ENCODE data around the gene PCED1B.
"Not testable (repeated sequence)": the region's sequence is repeated elsewhere in the genome, so short reads cannot be mapped to it uniquely, and the experiment has no call there.

PCED1B gene

DNA sequence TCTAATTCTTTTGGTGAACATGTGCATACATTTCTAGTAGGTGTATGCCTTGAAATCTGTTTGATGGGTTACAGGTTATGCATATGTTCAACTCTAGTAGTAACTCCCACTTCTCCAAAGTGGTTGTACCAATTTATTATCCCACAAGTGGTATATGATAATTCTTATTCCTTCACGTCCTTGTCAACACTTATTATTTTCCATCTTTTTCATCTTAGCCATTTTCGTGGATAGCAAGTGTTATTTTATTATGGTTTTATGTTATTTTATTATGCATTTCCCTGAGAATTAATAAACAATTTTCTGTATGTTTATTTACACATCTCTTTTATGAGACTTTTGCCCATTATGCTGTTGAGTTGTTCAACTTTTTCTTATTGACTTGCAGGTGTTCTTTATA is 11.6 kb downstream of the PCED1B start:
- no peak for DNase-seq

DNA sequence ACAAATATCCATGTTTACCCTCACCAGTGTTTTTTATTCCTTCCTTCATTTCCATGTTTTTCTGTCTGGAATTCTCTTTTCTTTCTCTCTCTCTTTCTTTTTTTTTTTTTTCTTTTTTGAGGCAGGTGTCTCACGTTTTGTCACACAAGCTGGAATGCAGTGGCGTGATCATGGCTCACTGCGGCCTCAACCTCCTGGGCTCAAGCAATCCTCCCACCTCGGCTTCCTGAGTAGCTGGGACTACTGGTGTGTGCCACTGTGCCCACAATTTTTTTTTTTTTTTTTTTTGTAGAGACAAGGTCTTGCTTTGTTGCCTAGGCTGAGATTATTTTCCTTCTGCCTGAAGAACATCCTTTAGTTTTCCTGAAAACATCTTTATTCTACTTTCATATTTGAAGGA is 15.4 kb downstream of the PCED1B start:
- peak; percentile 75 for DNase-seq

DNA sequence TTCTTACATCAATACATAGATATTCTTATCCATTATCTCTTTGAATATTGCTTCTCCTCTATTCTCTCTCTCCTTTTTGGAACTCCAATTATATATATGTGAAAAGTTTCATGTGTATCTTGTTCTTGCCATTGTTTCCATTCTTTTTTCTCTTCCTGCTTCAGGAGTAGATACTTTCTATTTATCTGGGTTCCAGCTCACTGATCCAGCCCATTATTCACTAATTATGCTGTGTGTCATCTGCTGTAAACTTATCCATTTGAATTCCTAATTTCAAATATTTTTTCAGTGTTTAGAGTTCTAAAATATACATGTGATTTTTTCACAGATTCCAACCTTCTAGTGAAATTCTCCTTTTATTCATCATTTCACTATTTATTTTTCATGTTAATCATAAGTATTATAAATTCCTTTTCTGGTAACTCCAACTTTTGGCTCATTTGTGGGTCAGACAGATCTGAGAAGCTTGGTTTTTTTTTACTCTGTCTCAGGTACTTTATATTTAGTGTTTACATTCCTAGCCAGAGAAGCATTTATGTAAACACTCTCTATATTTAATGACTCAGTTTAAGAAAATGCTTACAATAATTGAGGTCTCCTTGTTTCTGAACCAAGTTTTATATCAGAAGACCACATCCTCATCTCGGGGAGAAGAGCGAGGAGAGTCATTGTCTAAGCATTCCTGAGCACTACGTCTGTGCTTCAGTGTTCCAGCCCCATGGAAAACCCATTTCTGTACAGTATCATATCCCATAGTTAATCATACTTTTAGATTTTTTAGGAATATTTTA is 16.2 kb downstream of the PCED1B start:
- peak; percentile 98 for DNase-seq

DNA sequence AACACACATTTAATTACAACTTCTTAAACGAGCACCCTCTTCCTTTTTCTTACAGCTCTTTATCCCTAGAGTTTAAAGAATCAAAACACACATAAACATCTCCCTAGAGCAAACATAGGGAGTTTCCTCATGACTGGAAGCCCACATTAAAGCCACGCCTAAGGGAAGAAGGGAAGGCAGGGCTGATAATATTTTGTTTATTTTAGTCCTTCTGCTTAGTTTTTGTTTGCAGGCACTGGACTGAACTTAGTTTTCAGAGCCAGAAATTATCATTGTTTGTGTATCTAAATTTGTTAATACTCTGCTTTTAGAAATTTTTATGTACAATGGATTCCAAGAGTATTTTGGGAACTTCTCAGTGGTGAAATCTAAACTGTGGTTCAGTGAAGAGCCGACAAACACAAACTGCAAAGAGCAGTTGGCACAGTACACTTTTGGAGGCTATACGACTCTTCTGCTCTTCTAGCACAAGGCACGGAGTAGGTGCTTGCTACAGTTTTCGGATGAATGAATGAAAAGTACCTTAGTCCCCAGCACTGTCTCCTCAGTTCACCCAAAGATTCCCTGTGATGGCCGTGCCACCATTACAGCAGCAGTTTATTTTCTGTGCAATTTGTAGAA is 18.0 kb downstream of the PCED1B start:
- peak; percentile 10 for DNase-seq

DNA sequence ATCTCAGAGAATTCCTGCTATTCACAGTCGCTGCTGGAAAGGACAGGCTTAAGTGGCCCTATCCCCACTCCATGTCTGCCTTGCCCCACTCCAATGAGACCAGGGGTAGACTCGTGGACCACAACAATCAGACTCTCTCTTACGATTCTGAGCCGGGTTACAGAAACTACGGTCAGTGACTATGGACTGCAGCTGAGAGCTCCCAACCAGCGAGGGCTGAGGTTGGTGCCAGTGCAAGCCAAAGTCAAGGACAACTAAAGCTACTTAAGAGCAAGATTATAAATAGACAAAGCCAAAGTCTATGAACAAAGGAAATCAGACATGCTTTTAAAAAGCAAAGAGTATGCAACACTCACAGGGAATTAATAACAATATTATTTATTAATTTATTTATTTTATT is 18.7 kb downstream of the PCED1B start:
- DNase-seq, result no peak

DNA sequence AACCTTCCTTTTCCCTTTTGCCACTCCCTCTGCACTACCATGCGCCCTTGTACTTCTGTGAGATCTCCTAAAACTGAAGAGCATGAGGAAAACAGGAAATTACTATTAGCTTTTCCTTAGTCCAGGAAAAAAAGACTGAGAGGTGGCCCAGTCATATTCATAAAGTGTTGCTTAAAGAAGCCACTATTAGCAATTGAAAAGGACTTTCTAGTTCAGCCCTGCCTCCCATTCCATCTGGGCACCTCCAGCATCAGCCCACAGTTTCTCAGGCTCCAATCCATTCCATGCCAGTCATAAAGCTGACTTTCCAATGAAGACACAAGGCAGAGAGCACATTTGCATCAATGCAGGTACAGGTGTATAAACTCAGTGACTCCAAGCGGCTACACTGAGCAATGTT is 20.2 kb downstream of the PCED1B start:
- no peak for DNase-seq

DNA sequence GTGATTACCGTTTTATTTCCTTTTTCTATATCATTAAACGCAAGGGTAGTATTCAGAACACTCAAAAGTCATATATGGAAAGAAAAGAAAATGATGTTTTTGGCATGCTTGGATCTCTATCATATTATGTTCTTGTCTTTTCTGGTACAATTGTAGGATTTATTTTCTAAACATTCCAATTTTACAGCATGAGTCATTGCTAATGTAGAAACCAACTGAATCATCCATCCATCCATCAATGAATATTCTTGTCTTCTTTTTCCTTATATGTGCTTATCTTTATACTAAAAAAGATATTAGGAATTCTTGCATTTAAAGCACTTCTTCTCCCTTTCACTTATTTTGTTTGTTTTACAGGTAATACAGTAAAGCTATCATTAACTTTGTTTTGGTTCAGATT is 20.7 kb downstream of the PCED1B start:
- DNase-seq, result peak; percentile 41

DNA sequence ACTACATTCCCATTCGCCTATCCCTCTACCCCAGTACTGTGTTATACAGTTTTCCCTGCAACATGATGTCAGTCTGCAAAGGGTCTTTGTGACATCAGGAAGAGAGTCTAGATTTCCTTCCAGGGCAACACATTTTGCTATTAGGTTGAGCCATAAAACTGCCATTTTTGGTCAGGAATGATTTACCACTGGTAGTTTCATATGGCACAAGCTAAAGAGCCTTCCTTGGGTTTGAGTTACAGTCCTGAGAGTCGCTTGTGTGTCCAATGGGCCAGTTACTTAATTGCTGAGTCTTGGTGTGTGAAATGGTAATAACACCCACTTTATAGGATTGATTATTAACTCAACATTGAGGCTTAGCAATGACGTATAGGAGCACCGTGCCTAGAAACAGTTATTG is 23.0 kb downstream of the PCED1B start:
- no peak for DNase-seq

DNA sequence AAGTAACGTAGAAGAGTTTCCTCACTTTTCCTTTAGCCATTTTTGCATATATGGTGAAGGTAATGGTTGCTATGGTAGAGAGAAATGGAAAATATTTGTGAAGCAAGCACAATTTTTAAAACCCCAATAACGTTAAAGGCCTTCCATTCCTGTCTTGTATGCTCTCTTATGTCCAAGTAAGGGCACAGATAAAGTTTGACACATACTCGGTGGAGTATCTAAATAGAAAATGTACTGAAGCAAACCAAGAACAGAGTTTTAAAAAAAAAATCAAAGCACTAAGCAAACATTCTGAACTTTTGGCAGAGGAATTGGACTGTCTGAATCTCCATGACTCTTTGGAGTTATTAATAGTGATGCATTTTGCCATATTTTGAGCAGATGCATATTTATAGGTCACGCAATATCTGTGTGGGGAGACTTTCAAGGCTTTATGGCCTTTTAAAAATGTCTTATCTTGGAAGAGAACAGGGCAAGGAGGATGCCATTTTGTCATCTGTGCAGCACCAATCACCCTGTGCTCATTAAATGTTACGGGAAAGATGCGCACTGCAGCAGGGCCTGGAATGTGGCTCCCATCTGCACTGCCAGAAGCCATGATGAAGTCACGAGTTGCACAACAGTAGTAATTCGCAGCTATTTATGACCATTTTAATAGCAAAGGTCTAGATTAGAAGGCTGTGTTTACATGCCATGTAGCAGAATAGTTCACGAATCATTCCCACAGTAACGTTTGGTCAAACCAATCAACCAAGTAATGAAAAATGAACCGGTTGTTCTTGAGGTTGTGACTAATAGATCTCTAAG is 23.6 kb downstream of the PCED1B start:
- DNase-seq, result peak; percentile 78

DNA sequence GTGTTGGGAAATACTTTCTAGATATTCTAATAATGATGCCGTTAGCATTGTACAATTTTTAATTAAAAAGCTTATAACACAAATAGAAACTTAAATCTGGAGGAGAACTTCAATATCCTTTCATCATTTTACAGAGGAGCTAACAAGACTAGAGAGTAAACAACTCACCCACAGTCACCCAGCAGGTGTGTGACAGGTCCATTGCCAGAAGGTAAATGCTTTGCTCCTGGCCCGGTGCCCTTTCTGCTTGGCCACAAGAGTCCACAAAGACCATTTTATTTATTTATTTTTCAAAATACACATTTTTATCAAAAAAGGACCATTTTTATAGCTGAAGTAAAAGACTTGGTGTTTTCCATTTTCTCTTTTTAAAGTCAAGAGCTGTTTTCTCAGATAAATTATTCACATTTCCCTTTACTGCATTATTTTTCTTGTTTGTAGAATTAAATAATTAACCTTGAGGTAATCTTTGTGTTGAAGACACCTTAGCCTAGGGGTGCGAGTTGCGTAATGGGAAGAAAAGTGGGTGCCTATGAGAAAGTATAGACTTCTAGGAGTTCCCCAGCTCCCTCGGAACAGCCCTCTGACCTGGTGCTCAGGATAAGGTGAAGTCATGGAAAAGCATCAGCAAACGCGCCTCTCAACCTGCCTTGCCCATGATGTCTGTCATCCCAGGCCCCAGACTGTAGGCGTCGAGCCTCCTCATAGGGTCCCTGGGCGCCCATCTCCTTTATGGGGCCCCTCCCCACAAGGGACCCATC is 26.7 kb downstream of the PCED1B start:
- no peak for DNase-seq

DNA sequence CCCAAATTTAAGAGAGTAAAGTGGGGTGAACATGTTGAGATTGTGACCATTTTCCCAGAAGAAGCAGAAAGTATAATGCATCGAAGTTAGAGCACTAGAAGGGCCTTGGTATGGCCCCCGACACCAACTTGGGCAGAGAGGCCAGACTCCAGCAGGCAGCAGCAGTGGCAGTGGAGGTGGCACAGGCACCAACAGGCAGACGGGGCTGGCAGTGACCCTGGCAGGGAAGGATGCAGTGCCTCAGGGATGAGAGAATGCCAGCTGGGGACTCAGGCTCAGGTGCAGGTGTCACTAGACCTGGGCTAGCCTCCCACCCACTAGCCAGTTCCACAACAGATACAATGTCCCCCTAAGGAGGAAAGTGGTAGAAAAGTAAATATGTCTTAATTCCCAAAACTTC is 28.0 kb downstream of the PCED1B start:
- no peak for DNase-seq

DNA sequence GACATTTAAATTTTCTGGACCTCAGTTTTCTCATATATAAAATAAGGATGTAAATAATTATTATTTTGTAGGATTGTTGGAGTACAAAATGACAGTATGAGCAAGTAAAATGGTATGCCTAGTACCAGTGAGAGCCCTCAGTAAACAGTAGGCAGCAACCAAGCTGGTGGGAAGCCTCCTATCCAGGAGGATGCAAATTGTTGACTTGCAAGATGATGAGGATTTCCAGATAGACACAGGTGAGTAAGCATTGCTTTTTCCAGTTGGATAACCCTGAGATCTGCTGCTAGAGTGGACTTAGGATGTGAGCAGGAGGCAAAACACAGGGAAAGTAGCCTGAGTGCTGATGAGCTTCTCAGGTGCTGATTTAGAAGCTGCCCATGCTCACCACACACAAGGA is 28.5 kb downstream of the PCED1B start:
- DNase-seq, result no peak

DNA sequence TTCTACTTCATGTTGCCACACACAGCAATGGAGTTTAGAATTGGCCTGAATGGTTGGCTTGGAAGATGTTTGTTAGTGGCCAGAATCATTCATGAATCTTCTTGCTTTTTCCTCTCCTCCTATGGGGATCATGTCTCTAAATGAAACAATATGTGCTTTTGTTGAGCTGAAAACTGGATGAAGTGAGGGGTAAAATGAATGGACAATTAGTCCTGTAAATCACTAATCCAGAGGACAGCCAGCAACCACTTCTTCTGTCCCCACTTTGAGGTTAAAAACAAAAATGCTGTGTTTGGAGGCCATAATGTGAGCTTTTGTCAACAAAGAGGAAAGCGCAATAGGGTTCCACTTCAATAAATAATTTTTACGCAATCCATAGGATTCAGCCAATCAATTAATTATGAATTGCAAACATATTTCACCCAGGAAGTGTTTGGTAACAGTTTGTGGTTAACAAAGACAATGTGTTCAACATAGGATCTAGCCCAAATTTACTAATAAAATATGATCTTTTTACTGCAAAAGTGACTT is 30.7 kb downstream of the PCED1B start:
- DNase-seq, result no peak

DNA sequence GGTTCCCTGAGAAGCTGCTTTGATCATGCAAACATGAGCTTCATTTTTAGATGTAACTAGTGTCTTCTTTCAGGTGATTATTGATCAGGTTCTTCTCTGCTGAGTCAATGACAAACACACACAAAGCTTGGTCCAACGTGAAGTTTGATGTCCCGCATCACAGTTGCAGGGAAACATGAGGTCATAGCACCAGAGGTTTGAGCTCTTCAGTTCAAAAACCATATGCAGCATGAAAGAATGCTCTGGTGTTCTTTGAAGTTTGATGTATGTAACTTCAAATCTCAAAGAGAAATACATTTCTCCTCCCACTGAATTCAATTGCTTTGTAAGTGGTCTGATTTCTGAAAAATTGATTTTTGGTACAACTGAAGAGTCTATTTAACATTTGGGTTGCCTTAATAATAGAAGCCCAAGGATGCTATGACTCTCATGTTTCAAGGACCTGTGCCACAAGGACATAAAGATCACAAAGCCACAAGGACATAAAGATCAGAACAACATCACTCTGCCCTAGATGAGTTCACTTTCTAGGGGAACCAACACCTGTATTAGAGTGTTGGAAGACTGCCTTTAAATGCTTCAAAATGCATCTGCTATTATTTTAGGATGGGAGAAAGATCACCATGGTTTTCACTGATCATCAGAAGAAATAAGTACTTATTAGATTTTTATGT is 31.4 kb downstream of the PCED1B start:
- DNase-seq, result no peak

DNA sequence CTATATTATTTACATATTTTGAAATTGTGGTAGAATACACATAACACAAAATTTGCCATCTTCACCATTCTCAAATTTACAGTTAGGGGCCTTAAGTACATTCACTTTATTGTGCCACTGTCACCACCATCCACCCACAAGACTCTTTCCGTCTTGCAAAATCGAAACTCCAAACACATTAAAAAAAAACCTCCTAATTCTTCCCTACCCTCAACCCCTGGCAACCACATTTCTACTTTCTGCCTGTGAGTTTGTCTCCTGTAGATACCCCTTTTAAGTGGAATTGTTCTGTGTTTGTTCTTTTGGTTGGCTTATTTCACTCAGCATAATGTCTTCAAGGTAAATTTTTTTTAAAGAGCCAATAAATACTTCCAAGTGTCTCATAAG is 32.0 kb downstream of the PCED1B start:
- no peak for DNase-seq

DNA sequence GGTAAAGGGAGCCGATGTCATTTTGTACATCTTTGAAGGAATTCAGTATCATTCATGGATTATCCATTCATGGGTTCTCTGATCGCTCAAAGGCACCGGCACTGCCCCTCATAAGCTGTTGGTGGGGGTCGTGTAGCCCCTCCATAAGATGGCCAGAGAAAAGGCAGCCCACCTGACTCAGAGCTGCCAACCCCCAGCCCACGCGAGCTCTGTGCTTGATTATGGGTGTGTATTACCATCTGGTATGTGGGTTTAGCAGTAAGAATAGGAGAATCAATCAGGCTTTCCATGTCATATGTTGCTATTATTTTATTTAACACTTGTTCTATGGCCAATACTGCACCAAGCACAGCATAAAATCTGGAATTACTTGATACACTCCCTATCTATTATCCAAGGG is 32.4 kb downstream of the PCED1B start:
- no peak for DNase-seq

DNA sequence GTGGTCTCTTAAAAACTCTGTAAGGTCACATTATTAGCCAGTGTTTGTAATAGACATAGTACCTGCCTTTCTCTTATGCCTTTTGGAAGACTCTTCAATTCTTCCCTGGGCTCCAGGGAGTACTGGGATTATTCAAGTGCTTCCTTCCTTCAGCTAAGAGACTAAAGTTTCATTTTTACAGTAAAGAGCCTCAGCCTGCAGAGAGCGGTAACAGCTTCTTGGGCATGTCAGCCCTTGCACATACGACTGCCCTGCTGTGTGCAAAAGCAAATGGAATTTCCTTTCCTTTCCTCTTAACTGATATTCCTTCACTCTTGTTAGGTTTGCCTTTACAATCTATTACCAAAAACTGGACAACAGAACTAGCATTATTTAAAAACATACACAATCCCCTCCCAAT is 33.3 kb downstream of the PCED1B start:
- DNase-seq, result no peak

DNA sequence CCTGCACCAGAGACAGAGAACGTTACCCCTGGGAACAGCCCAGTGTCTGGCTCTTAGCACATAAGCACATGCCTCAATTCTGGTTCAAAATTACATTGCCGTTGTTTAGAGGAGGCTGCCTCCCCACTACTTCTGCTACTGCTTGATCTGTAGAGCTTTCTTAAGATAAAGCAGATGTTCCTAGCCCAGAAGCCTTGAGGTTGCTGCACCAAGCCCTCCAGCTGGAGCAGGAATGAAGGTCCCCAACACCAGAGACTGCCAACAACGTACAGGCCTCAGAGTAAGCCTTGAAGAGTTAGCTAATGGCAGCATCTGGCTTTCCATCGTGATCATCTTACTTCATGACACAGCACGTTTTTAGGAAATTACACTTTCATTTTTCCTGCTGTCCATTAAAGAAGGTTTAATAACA is 35.1 kb downstream of the PCED1B start:
- no peak for DNase-seq

DNA sequence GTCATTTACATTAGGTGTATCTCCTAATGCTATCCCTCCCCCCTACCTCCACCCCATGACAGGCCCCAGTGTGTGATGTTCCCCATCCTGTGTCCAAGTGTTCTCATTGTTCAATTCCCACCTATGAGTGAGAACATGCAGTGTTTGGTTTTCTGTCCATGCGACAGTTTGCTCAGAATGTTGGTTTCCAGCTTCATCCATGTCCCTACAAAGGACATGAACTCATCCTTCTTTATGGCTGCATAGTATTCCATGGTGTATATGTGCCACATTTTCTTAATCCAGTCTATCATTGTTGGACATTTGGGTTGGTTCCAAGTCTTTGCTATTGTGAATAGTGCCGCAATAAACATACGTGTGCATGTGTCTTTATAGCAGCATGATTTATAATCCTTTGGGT is 37.9 kb downstream of the PCED1B start:
- not testable (repeated sequence) for DNase-seq

DNA sequence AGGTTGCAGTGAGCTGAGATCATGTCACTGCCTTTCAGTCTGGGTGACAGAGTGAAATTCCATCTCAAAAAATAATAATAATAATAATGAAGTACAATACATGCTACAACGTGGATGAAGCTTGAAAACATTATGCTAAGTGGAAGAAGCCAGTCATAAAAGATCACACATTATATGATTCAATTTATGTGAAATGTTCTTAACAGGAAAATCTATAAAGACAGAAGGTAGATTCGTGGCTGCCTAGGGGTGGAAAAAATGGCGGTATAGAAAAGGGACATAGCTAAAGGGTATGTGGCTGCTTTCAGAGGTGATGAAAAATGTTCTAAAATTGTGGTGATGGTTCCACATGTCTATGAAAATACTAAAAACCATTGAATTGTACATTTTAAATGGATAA is 41.3 kb downstream of the PCED1B start:
- no peak for DNase-seq

DNA sequence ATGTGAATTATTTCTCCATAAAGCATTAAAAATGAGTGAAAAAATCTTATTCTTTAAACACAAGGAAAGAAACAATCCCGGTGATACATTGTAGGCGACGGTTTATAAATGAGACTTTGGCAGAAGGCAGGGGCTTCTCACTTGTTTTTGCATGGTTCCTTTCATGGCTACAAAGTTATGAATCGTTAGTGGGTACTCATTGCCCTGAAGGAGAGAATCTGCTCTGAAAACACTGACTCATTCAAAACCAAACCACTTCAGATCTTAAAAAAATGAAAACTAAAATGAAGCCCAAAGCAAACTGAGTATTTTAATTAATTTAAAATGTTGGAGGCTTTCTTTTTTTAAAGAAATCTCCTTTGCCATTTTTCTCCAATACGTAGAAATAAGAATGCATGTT is 41.7 kb downstream of the PCED1B start:
- DNase-seq, result peak; percentile 22

DNA sequence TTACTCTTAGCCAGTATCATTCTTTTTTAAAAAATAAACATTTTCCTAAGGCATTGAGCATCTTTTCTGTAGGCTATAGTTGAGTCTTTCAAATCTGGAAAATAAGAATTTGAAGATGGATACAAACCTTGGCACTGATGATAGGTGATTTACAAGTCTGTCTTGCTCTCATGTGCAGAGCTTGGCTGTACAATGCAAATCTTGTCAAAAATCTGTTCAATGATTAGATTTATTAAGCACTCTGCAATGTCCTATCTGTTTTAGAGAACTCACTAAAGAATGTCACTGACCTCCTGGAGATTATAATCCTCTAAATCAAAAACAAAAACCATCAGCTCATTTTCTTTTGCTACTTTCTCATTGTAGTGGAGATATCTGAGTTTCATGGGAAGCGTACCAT is 43.2 kb downstream of the PCED1B start:
- no peak for DNase-seq

Data from kidney glomerular epithelial cell (primary cell).